ENCODE measurements around the gene HLA-F. TPM values are rescaled to one million over a fixed set of nuclear protein-coding genes. Genes with fewer than 3 reads are reported as not detected.

The HLA-F gene
- polyA plus RNA-seq, 2 donors = 25.2 to 35.6 TPM

GRCh38 chr6:29741592-29741991 is 18.4 kb downstream of the HLA-F start:
- Histone ChIP-seq H3K4me1 (ENCODE audit: control insufficient read depth in 2 of 2, insufficient read depth in 2 of 2, low read length in 1 of 2) (peaks cover 0 to 2% of the 10 kb centered on the region in 2 donors), H3K27ac (ENCODE audit: low read depth in 2 of 2, low read length in 1 of 2) (no peak overlapping the region), H3K27me3 (ENCODE audit: control insufficient read depth in 1 of 2, insufficient read depth in 2 of 2, low read length in 2 of 2) (no peaks in the 10 kb centered on the region), H3K9me3 (ENCODE audit: control insufficient read depth in 2 of 2, insufficient read depth in 1 of 2, low read depth in 1 of 2, low read length in 1 of 2) (no peaks in the 10 kb centered on the region), H3K36me3 (ENCODE audit: control insufficient read depth in 2 of 2, insufficient read depth in 2 of 2, low read length in 1 of 2) (no peaks in the 10 kb centered on the region), H3K4me3 (ENCODE audit: low read depth in 1 of 2, low read length in 2 of 2) (no peak overlapping the region)
- 70 to 87% methylated on average over 4 of the region's 4 CpGs for whole genome bisulfite sequencing, 2 donors

GRCh38 chr6:29742127-29742526 is 18.9 kb downstream of the HLA-F start:
- Histone ChIP-seq H3K4me3 (ENCODE audit: low read depth in 1 of 2, low read length in 2 of 2) (no peak overlapping the region), H3K27ac (ENCODE audit: low read depth in 2 of 2, low read length in 1 of 2) (no peak overlapping the region), H3K4me1 (ENCODE audit: control insufficient read depth in 2 of 2, insufficient read depth in 2 of 2, low read length in 1 of 2) (peaks cover 0 to 2% of the 10 kb centered on the region in 2 donors), H3K36me3 (ENCODE audit: control insufficient read depth in 2 of 2, insufficient read depth in 2 of 2, low read length in 1 of 2) (no peaks in the 10 kb centered on the region), H3K9me3 (ENCODE audit: control insufficient read depth in 2 of 2, insufficient read depth in 1 of 2, low read depth in 1 of 2, low read length in 1 of 2) (no peaks in the 10 kb centered on the region), H3K27me3 (ENCODE audit: control insufficient read depth in 1 of 2, insufficient read depth in 2 of 2, low read length in 2 of 2) (no peaks in the 10 kb centered on the region)
- 59 to 74% methylated on average over 4 of the region's 4 CpGs for WGBS, 2 donors

- H3K36me3 ChIP-seq (ENCODE audit: control insufficient read depth in 2 of 2, insufficient read depth in 2 of 2, low read length in 1 of 2) = no peaks in the 10 kb centered on the region
- H3K9me3 ChIP-seq (ENCODE audit: control insufficient read depth in 2 of 2, insufficient read depth in 1 of 2, low read depth in 1 of 2, low read length in 1 of 2) = no peaks in the 10 kb centered on the region
- WGBS, 2 donors = 45 to 89% methylated on average over 1 of the region's 1 CpG
Measured at GRCh38 chr6:29743025-29743424, 19.8 kb downstream of the HLA-F start.

DNA sequence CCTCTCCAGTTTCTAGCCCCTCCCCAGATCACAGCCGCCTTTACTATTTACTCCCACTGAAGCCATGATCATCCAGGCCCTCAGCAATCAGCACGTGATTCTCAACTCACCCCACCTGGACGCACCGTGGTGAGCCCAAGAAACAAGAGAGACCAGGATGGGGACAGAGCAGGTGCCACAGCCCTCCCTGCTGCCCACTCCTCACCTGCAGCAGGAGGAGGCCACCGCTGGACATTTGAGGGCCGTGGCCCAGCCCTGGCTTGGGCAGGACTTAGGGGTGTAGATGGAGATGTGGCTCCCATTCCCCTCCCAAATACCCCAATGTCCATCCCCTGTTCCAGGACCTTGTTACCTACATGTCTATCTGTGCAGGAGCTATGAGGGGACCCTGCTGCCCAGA is 20.3 kb downstream of the HLA-F start:
- Histone ChIP-seq H3K27me3 (ENCODE audit: control insufficient read depth in 1 of 2, insufficient read depth in 2 of 2, low read length in 2 of 2) (no peaks in the 10 kb centered on the region), H3K4me3 (ENCODE audit: low read depth in 1 of 2, low read length in 2 of 2) (no peak overlapping the region)
- WGBS, 2 donors = 87 to 93% methylated on average over 6 of the region's 6 CpGs

More at GRCh38 chr6:29743025-29743424, 19.8 kb downstream of the HLA-F start:
- Histone ChIP-seq H3K27ac (ENCODE audit: low read depth in 2 of 2, low read length in 1 of 2) (no peak overlapping the region), H3K4me1 (ENCODE audit: control insufficient read depth in 2 of 2, insufficient read depth in 2 of 2, low read length in 1 of 2) (peaks cover 0 to 6% of the 10 kb centered on the region in 2 donors), H3K4me3 (ENCODE audit: low read depth in 1 of 2, low read length in 2 of 2) (no peak overlapping the region), H3K27me3 (ENCODE audit: control insufficient read depth in 1 of 2, insufficient read depth in 2 of 2, low read length in 2 of 2) (no peaks in the 10 kb centered on the region)

GRCh38 chr6:29744131-29744530 is 20.9 kb downstream of the HLA-F start:
- Histone ChIP-seq H3K4me1 (ENCODE audit: control insufficient read depth in 2 of 2, insufficient read depth in 2 of 2, low read length in 1 of 2) (peaks cover 2 to 6% of the 10 kb centered on the region in 2 donors), H3K36me3 (ENCODE audit: control insufficient read depth in 2 of 2, insufficient read depth in 2 of 2, low read length in 1 of 2) (no peaks in the 10 kb centered on the region), H3K4me3 (ENCODE audit: low read depth in 1 of 2, low read length in 2 of 2) (no peak overlapping the region), H3K9me3 (ENCODE audit: control insufficient read depth in 2 of 2, insufficient read depth in 1 of 2, low read depth in 1 of 2, low read length in 1 of 2) (peaks cover 0 to 3% of the 10 kb centered on the region in 2 donors), H3K27me3 (ENCODE audit: control insufficient read depth in 1 of 2, insufficient read depth in 2 of 2, low read length in 2 of 2) (no peaks in the 10 kb centered on the region), H3K27ac (ENCODE audit: low read depth in 2 of 2, low read length in 1 of 2) (no peak overlapping the region)
- 88 to 92% methylated on average over 4 of the region's 4 CpGs for WGBS, 2 donors

More for the DNA sequence above, 20.3 kb downstream of the HLA-F start:
- Histone ChIP-seq H3K27ac (ENCODE audit: low read depth in 2 of 2, low read length in 1 of 2) (no peak overlapping the region), H3K4me1 (ENCODE audit: control insufficient read depth in 2 of 2, insufficient read depth in 2 of 2, low read length in 1 of 2) (peaks cover 0 to 6% of the 10 kb centered on the region in 2 donors), H3K9me3 (ENCODE audit: control insufficient read depth in 2 of 2, insufficient read depth in 1 of 2, low read depth in 1 of 2, low read length in 1 of 2) (peaks cover 0 to under 1% of the 10 kb centered on the region in 2 donors), H3K36me3 (ENCODE audit: control insufficient read depth in 2 of 2, insufficient read depth in 2 of 2, low read length in 1 of 2) (no peaks in the 10 kb centered on the region)

DNA sequence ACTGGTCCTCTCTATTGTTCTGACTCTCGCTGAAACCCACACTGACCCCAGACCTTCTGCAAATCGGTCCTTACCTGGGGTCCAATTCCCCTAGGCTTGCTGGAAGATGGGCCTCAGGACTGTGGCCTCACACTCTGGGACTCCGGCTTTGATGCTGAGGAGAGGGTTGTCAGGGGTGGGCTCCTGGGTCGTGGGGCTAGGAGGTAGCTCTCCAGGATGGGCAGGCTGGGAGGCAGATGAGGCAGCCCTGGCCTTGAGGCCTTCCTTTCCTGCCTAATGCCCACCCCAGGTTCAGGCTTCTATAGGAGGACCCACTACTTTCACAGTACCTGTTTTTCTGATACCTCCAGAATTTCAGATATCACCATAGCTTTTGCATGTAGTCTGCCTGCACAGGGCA is 21.4 kb downstream of the HLA-F start:
- H3K36me3 ChIP-seq (ENCODE audit: control insufficient read depth in 2 of 2, insufficient read depth in 2 of 2, low read length in 1 of 2) = no peaks in the 10 kb centered on the region
- H3K4me3 ChIP-seq (ENCODE audit: low read depth in 1 of 2, low read length in 2 of 2) = no peak overlapping the region
- H3K9me3 ChIP-seq (ENCODE audit: control insufficient read depth in 2 of 2, insufficient read depth in 1 of 2, low read depth in 1 of 2, low read length in 1 of 2) = peaks cover 0 to 3% of the 10 kb centered on the region in 2 donors
- H3K27ac ChIP-seq (ENCODE audit: low read depth in 2 of 2, low read length in 1 of 2) = no peak overlapping the region
- 89% methylated on average over 4 of the region's 4 CpGs for WGBS, 2 donors
- no peaks in the 10 kb centered on the region for H3K27me3 ChIP-seq (ENCODE audit: control insufficient read depth in 1 of 2, insufficient read depth in 2 of 2, low read length in 2 of 2)
- H3K4me1 ChIP-seq (ENCODE audit: control insufficient read depth in 2 of 2, insufficient read depth in 2 of 2, low read length in 1 of 2) = peaks cover 2 to 6% of the 10 kb centered on the region in 2 donors

DNA sequence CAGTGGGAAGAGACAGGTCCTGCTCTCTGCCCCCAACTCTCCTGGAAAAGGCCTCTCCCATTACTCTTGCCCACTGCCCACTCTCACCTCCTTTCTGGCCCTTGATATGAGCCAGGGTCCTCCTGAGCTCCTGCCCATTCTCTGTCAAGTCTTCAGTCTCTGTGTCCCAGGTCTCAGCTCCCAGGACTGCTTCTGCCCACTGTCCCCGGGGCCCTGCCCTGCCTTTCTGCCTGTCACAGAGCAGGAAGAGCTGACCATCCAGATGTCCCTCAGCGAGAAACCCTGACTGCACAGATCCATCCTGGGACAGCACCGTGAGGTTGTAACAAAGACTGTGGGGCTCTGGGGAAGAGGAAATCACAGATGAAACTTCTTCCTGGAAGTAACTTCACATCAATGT is 22.2 kb downstream of the HLA-F start:
- 77 to 94% methylated on average over 3 of the region's 3 CpGs for WGBS, 2 donors

DNA sequence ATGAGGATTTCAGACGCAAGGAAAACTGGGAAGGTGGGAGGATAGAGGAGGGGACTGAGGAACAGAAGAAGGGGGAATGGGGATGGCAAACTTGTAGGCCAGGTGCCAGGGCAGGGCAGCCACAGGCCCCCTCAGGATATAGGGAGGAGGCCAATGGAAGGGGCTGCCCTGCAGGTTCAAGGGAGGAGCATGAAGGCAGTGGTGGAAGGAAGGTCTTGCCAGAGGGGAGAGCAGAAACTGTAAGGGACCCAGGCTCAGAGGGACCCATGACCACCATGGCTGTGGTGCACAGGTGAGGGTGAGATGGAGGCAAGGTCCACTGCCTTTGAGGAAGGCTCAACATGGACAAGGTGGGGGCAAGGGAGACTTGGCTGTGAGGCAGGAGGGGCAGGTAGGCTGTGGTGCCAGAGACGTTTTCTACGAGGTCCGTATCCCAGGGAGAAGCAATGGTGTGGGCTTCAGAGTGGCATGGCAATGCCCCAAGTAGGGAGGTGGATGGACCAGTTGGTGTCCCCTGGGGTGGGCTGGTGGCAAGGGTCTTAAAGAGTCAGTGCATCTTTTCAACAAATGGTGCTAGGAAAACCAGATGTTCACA is 22.7 kb downstream of the HLA-F start:
- Histone ChIP-seq H3K27me3 (ENCODE audit: control insufficient read depth in 1 of 2, insufficient read depth in 2 of 2, low read length in 2 of 2) (no peaks in the 10 kb centered on the region), H3K36me3 (ENCODE audit: control insufficient read depth in 2 of 2, insufficient read depth in 2 of 2, low read length in 1 of 2) (no peaks in the 10 kb centered on the region), H3K4me1 (ENCODE audit: control insufficient read depth in 2 of 2, insufficient read depth in 2 of 2, low read length in 1 of 2) (peaks cover 2 to 10% of the 10 kb centered on the region in 2 donors), H3K9me3 (ENCODE audit: control insufficient read depth in 2 of 2, insufficient read depth in 1 of 2, low read depth in 1 of 2, low read length in 1 of 2) (peaks cover 0 to 3% of the 10 kb centered on the region in 2 donors), H3K27ac (ENCODE audit: low read depth in 2 of 2, low read length in 1 of 2) (no peak overlapping the region), H3K4me3 (ENCODE audit: low read depth in 1 of 2, low read length in 2 of 2) (no peak overlapping the region)
- 79 to 82% methylated on average over 4 of the region's 4 CpGs for WGBS, 2 donors

More for the DNA sequence above, 22.2 kb downstream of the HLA-F start:
- Histone ChIP-seq H3K4me1 (ENCODE audit: control insufficient read depth in 2 of 2, insufficient read depth in 2 of 2, low read length in 1 of 2) (peaks cover 2 to 10% of the 10 kb centered on the region in 2 donors), H3K27me3 (ENCODE audit: control insufficient read depth in 1 of 2, insufficient read depth in 2 of 2, low read length in 2 of 2) (no peaks in the 10 kb centered on the region), H3K36me3 (ENCODE audit: control insufficient read depth in 2 of 2, insufficient read depth in 2 of 2, low read length in 1 of 2) (no peaks in the 10 kb centered on the region), H3K27ac (ENCODE audit: low read depth in 2 of 2, low read length in 1 of 2) (no peak overlapping the region), H3K9me3 (ENCODE audit: control insufficient read depth in 2 of 2, insufficient read depth in 1 of 2, low read depth in 1 of 2, low read length in 1 of 2) (peaks cover 0 to 3% of the 10 kb centered on the region in 2 donors), H3K4me3 (ENCODE audit: low read depth in 1 of 2, low read length in 2 of 2) (no peak overlapping the region)

- H3K9me3 ChIP-seq (ENCODE audit: control insufficient read depth in 2 of 2, insufficient read depth in 1 of 2, low read depth in 1 of 2, low read length in 1 of 2) = peaks cover 0 to 3% of the 10 kb centered on the region in 2 donors
- H3K27me3 ChIP-seq (ENCODE audit: control insufficient read depth in 1 of 2, insufficient read depth in 2 of 2, low read length in 2 of 2) = no peaks in the 10 kb centered on the region
- WGBS, 2 donors = 80% methylated on average over 16 of the region's 16 CpGs
- H3K4me3 ChIP-seq (ENCODE audit: low read depth in 1 of 2, low read length in 2 of 2) = no peak overlapping the region
- no peaks in the 10 kb centered on the region for H3K36me3 ChIP-seq (ENCODE audit: control insufficient read depth in 2 of 2, insufficient read depth in 2 of 2, low read length in 1 of 2)
- H3K4me1 ChIP-seq (ENCODE audit: control insufficient read depth in 2 of 2, insufficient read depth in 2 of 2, low read length in 1 of 2) = peaks cover 2 to 10% of the 10 kb centered on the region in 2 donors
- H3K27ac ChIP-seq (ENCODE audit: low read depth in 2 of 2, low read length in 1 of 2) = no peak overlapping the region
Measured at GRCh38 chr6:29746846-29747687, 23.8 kb downstream of the HLA-F start.
